Measurements from ENCODE around the gene MRFAP1L1. TPM values are rescaled to one million over a fixed set of nuclear protein-coding genes. Genes with fewer than 3 reads are reported as not detected.

Gene MRFAP1L1
- total and polyA plus RNA-seq, 10 of the 15 experiments (the other 5 are each of a cell fraction or from before 2014, with no cell fraction given): 30.6 to 85.1 (median 52.9) TPM

- Histone ChIP-seq H3K27ac (ENCODE audit: control insufficient read depth, insufficient read depth) (no peak overlapping the region), H3K4me2 (ENCODE audit: control insufficient read depth, insufficient read depth) (no peak overlapping the region), H3K27me3 (replicated peaks in 1 of 2; ENCODE audit: control insufficient read depth in 2 of 2, insufficient read depth in 2 of 2, low read length in 1 of 2) (no peaks in the 10 kb centered on the region), H3K4me1 (ENCODE audit: control insufficient read depth, insufficient read depth, low read length) (peaks cover 7% of the 10 kb centered on the region), H3K36me3 (ENCODE audit: control insufficient read depth in 2 of 2, insufficient read depth in 2 of 2, low read length in 1 of 2) (no peaks in the 10 kb centered on the region), H4K20me1 (ENCODE audit: control insufficient read depth, insufficient read depth) (peaks cover 3% of the 10 kb centered on the region; the same call in 1 of the 2 replicates), H3K79me2 (ENCODE audit: control insufficient read depth, insufficient read depth, low read length) (no peaks in the 10 kb centered on the region), H3K9me3 (replicated peaks; ENCODE audit: control insufficient read depth, insufficient read depth, low read length) (no peaks in the 10 kb centered on the region), H2AFZ (ENCODE audit: control insufficient read depth, low read depth, low read length) (no peak overlapping the region), H3K4me3 (no peak overlapping the region), H3K9ac (ENCODE audit: control insufficient read depth, insufficient read depth, low read length) (no peak overlapping the region)
- CTCF ChIA-PET: interaction anchor here (0.6 kb wide), 1 partner anchor 180 kb away, joined by 4 read pairs; no protein-coding TSS in a partner anchor
- TF ChIP-seq, protein P1, sequence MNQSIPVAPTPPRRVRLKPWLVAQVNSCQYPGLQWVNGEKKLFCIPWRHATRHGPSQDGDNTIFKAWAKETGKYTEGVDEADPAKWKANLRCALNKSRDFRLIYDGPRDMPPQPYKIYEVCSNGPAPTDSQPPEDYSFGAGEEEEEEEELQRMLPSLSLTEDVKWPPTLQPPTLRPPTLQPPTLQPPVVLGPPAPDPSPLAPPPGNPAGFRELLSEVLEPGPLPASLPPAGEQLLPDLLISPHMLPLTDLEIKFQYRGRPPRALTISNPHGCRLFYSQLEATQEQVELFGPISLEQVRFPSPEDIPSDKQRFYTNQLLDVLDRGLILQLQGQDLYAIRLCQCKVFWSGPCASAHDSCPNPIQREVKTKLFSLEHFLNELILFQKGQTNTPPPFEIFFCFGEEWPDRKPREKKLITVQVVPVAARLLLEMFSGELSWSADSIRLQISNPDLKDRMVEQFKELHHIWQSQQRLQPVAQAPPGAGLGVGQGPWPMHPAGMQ (IDR thresholded peaks at IDR 0.05; ENCODE audit: borderline replicate concordance): no peak
- no peak for TF ChIP-seq KLF5 (IDR thresholded peaks at IDR 0.05; ENCODE audit: partially characterized antibody)
- 55% methylated on average over 8 of the region's 8 CpGs for WGBS (ENCODE audit: insufficient coverage, insufficient replicate concordance, low lambda C conversion rate, missing lambda C conversion rate)
- DNase-seq (ENCODE audit: low read depth, low spot score) (no peak), ATAC-seq (no peak), FAIRE-seq (no peak)
- RAD21 ChIA-PET (ENCODE audit: unreplicated experiment): interaction anchor here (2.1 kb wide), 1 partner anchor 150 kb away, joined by 11 read pairs; no protein-coding TSS in a partner anchor
- intact Hi-C loops (cut with micrococcal nuclease; ENCODE audit: unreplicated experiment) (no loop called here), in situ Hi-C loops (cut with MboI) (loop anchor here (5.0 kb wide), 2 partner anchors 143 to 348 kb away; no protein-coding TSS in a partner anchor)
- POLR2A ChIA-PET: no interaction called here
- SMC1A ChIA-PET (ENCODE audit: uncharacterized antibody, unreplicated experiment): interaction anchor here (0.7 to 1.8 kb wide), 2 partner anchors 105 to 150 kb away, joined by 3 to 5 read pairs; no protein-coding TSS in a partner anchor
- BruUV-seq (replicated peaks): no TSS peak
Observed at GRCh38 chr4:6723851-6724250, 14.2 kb upstream of the MRFAP1L1 start.

GRCh38 chr4:6722891-6723290 is 13.2 kb upstream of the MRFAP1L1 start:
- Histone ChIP-seq H3K4me2 (ENCODE audit: control insufficient read depth, insufficient read depth) (no peak overlapping the region), H3K9ac (ENCODE audit: control insufficient read depth, insufficient read depth, low read length) (no peak overlapping the region), H3K27ac (ENCODE audit: control insufficient read depth, insufficient read depth) (no peak overlapping the region), H4K20me1 (ENCODE audit: control insufficient read depth, insufficient read depth) (peaks cover 3% of the 10 kb centered on the region; the same call in 1 of the 2 replicates), H3K9me3 (replicated peaks; ENCODE audit: control insufficient read depth, insufficient read depth, low read length) (no peaks in the 10 kb centered on the region), H3K4me1 (ENCODE audit: control insufficient read depth, insufficient read depth, low read length) (peaks cover 7% of the 10 kb centered on the region), H2AFZ (ENCODE audit: control insufficient read depth, low read depth, low read length) (no peak overlapping the region), H3K4me3 (no peak overlapping the region), H3K79me2 (ENCODE audit: control insufficient read depth, insufficient read depth, low read length) (peaks cover 2% of the 10 kb centered on the region), H3K27me3 (replicated peaks in 1 of 2; ENCODE audit: control insufficient read depth in 2 of 2, insufficient read depth in 2 of 2, low read length in 1 of 2) (no peaks in the 10 kb centered on the region), H3K36me3 (ENCODE audit: control insufficient read depth in 2 of 2, insufficient read depth in 2 of 2, low read length in 1 of 2) (no peaks in the 10 kb centered on the region)
- DNase-seq (ENCODE audit: low read depth, low spot score) (no peak), FAIRE-seq (no peak), ATAC-seq (no peak)
- ChIA-PET POLR2A (no interaction called here), CTCF (interaction anchor here (9.8 kb wide), 1 partner anchor 152 kb away, joined by 277 read pairs; no protein-coding TSS in a partner anchor), RAD21 (ENCODE audit: unreplicated experiment) (interaction anchor here (2.1 kb wide), 1 partner anchor 151 kb away, joined by 11 read pairs; no protein-coding TSS in a partner anchor), SMC1A (ENCODE audit: uncharacterized antibody, unreplicated experiment) (interaction anchor here (1.8 kb wide), 1 partner anchor 151 kb away, joined by 5 read pairs; no protein-coding TSS in a partner anchor)
- intact Hi-C loops (cut with micrococcal nuclease; ENCODE audit: unreplicated experiment): no loop called here
- WGBS (ENCODE audit: insufficient coverage, insufficient replicate concordance, low lambda C conversion rate, missing lambda C conversion rate): 92% methylated on average over 12 of the region's 12 CpGs
- no TSS peak for BruUV-seq (replicated peaks)
- in situ Hi-C loops (cut with MboI): loop anchor here (5.0 kb wide), 2 partner anchors 144 to 349 kb away; no protein-coding TSS in a partner anchor
- TF ChIP-seq HDAC2 (IDR thresholded peaks at IDR 0.05) (no peak), EZH2 (IDR thresholded peaks at IDR 0.05; ENCODE audit: borderline replicate concordance, control insufficient read depth, low read depth, low read length) (no peak), ZNF592 (IDR thresholded peaks at IDR 0.05) (no peak), RUNX3 (IDR thresholded peaks at IDR 0.05; ENCODE audit: low read length) (no peak), IKZF1 (conservative IDR thresholded peaks at IDR 0.05) (no peak), CBX5 (IDR thresholded peaks at IDR 0.05; ENCODE audit: low read depth) (no peak), TCF7 (IDR thresholded peaks at IDR 0.05; ENCODE audit: borderline replicate concordance) (no peak), USF1 (IDR thresholded peaks at IDR 0.05; ENCODE audit: borderline replicate concordance, extremely low read length, insufficient read depth, low read depth, low read length) (no peak), RFX5 (IDR thresholded peaks at IDR 0.05; ENCODE audit: low read depth, low read length) (no peak)

All from GM12878 (cell line).